PC-9 (cell line): ENCODE data around the gene SAMD10. TPM values are rescaled to one million over a fixed set of nuclear protein-coding genes. Genes with fewer than 3 reads are reported as not detected.
"Not testable (repeated sequence)": the region's sequence is repeated elsewhere in the genome, so short reads cannot be mapped to it uniquely, and the experiment has no call there.

Experiments
- BruUV-seq: library from RNA; stranded (reverse); fragments of 400-500 nt; replicated peaks from 2 replicates; lab custom pipeline; 2021; lab: Mats Ljungman, UMichigan
- CTCF ChIA-PET: fragments of 300-600 bp; sonication (Branson Sonifier 250); formaldehyde crosslinking; loops from one replicate; lab custom pipeline; 2022; ENCODE audit warnings: antibody characterized with exemption; lab: Charles Lee
- POLR2A ChIA-PET: fragments of 300-600 bp; sonication (Branson Sonifier 250); formaldehyde crosslinking; loops from one replicate; lab custom pipeline; 2022; ENCODE audit warnings: antibody characterized with exemption; ENCODE audit not compliant: unreplicated experiment; lab: Charles Lee
- DNase-seq, 2 experiments: peaks; one replicate each; pipeline versions ENCODE4 v3.0.0 to v3.0.0-alpha.2; 2015 to 2022; ENCODE audit warnings: mixed read lengths in 1 of 2
- H2AFZ ChIP-seq: fragments of 200-600 bp; sonication (generic); 2 replicates; pipeline ENCODE4 v1.8.1; 2017; ENCODE audit warnings: antibody characterized with exemption
- H3F3A ChIP-seq: fragments of 200-600 bp; sonication (generic); 2 replicates; pipeline ENCODE4 v1.8.1; 2017; ENCODE audit warnings: antibody characterized with exemption, mild to moderate bottlenecking, low read depth; ENCODE audit not compliant: insufficient read depth
- H3K27ac ChIP-seq: fragments of 200-600 bp; sonication (generic); 2 replicates; pipeline ENCODE4 v1.6.1; 2016; ENCODE audit warnings: mixed run types
- H3K27me3 ChIP-seq: fragments of 200-600 bp; sonication (generic); 2 replicates; pipeline ENCODE4 v1.6.1; 2016; ENCODE audit warnings: low read depth, mixed run types; ENCODE audit not compliant: insufficient read depth
- H3K36me3 ChIP-seq: fragments of 200-600 bp; sonication (generic); 2 replicates; pipeline ENCODE4 v1.6.1; 2016; ENCODE audit warnings: low read depth, mixed run types
- H3K4me1 ChIP-seq: fragments of 200-600 bp; sonication (generic); replicated peaks from 2 replicates; pipeline ENCODE4 v1.6.1; 2016; ENCODE audit warnings: mixed run types; ENCODE audit not compliant: insufficient read depth
- H3K4me2 ChIP-seq: fragments of 200-600 bp; sonication (generic); 2 replicates; pipeline ENCODE4 v1.6.1; 2017; ENCODE audit warnings: mixed run types
- H3K4me3 ChIP-seq: fragments of 200-600 bp; sonication (generic); 2 replicates; pipeline ENCODE4 v1.6.1; 2016; ENCODE audit warnings: mixed run types
- H3K79me2 ChIP-seq: fragments of 200-600 bp; sonication (generic); 2 replicates; pipeline ENCODE4 v1.6.1; 2017; ENCODE audit warnings: low read depth, mixed run types
- H3K9me2 ChIP-seq: fragments of 200-600 bp; sonication (generic); 2 replicates; pipeline ENCODE4 v1.8.1; 2017; ENCODE audit warnings: mild to moderate bottlenecking; ENCODE audit not compliant: insufficient read depth
- H3K9me3 ChIP-seq: fragments of 200-600 bp; sonication (generic); 2 replicates; pipeline ENCODE4 v1.8.1; 2016; ENCODE audit warnings: low read depth; ENCODE audit not compliant: insufficient read depth
- H4K20me1 ChIP-seq: fragments of 200-600 bp; sonication (generic); 2 replicates; pipeline ENCODE4 v1.8.1; 2017; ENCODE audit not compliant: insufficient read depth
- EZH2 ChIP-seq: fragments of 200-600 bp; sonication (generic); IDR thresholded peaks from 2 replicates; pipeline ENCODE4 v1.8.0; 2017; ENCODE audit warnings: antibody characterized with exemption, low read depth
- intact Hi-C: fragments of 100-400 bp; cut with micrococcal nuclease; formaldehyde crosslinking; loops from one replicate; pipeline ENCODE4 v1.10.0; 2022; ENCODE audit not compliant: unreplicated experiment
- total RNA-seq: library from RNA; stranded (reverse); gene quantifications from 2 replicates; pipeline ENCODE4 v1.2.3, GENCODE V29; 2021
- TF ChIP-seq, protein P1 (sequence below): fragments of 200-600 bp; sonication (generic); conservative IDR thresholded peaks from 2 replicates; pipeline ENCODE4 v1.6.1; 2017; ENCODE audit warnings: mixed run types, antibody characterized with exemption, mild to moderate bottlenecking, moderate library complexity

SAMD10 gene
- total RNA-seq, 1 experiment from 2014 or later, result 18.7 TPM

DNA sequence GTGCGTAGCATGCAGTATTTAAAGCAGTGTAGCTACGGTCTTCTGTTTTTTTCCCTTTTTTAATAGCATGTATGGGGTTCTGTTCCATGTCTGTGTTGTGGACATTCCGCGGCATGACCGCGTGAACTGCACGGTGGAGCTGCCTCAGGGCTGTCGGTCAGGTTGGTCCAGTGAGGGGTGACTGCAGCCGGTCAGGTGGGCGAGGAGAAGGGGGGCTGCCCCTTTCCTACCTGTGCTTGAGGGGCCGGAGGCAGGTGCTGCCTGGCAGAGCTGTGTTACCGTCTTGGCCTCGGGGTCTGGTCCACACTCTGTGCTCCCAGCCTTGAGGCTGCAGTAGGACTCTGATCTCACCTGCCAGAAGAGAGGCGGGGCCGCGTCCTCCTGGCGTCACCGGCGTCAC is 47.7 kb downstream of the SAMD10 start:
- peaks cover 11% of the 10 kb centered on the region for H3F3A ChIP-seq
- no peak for TF ChIP-seq EZH2
- TF ChIP-seq, protein P1, sequence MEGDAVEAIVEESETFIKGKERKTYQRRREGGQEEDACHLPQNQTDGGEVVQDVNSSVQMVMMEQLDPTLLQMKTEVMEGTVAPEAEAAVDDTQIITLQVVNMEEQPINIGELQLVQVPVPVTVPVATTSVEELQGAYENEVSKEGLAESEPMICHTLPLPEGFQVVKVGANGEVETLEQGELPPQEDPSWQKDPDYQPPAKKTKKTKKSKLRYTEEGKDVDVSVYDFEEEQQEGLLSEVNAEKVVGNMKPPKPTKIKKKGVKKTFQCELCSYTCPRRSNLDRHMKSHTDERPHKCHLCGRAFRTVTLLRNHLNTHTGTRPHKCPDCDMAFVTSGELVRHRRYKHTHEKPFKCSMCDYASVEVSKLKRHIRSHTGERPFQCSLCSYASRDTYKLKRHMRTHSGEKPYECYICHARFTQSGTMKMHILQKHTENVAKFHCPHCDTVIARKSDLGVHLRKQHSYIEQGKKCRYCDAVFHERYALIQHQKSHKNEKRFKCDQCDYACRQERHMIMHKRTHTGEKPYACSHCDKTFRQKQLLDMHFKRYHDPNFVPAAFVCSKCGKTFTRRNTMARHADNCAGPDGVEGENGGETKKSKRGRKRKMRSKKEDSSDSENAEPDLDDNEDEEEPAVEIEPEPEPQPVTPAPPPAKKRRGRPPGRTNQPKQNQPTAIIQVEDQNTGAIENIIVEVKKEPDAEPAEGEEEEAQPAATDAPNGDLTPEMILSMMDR, result no peak
- no peaks in the 10 kb centered on the region for H3K79me2 ChIP-seq
- H3K9me2 ChIP-seq, result no peaks in the 10 kb centered on the region
- intact Hi-C loops, result no loop called here
- BruUV-seq, result no TSS peak
- peaks cover 21% of the 10 kb centered on the region for H3K36me3 ChIP-seq
- H3K4me3 ChIP-seq, result no peak overlapping the region
- H2AFZ ChIP-seq, result no peak overlapping the region
- no peaks in the 10 kb centered on the region for H3K9me3 ChIP-seq
- ChIA-PET CTCF (no interaction called here), POLR2A (no interaction called here)
- no peaks in the 10 kb centered on the region for H3K4me1 ChIP-seq
- H3K4me2 ChIP-seq, result no peak overlapping the region
- no peak for DNase-seq
- peaks cover 38% of the 10 kb centered on the region; the same call in 1 of the 2 replicates for H4K20me1 ChIP-seq
- no peak overlapping the region for H3K27ac ChIP-seq
- no peaks in the 10 kb centered on the region for H3K27me3 ChIP-seq

DNA sequence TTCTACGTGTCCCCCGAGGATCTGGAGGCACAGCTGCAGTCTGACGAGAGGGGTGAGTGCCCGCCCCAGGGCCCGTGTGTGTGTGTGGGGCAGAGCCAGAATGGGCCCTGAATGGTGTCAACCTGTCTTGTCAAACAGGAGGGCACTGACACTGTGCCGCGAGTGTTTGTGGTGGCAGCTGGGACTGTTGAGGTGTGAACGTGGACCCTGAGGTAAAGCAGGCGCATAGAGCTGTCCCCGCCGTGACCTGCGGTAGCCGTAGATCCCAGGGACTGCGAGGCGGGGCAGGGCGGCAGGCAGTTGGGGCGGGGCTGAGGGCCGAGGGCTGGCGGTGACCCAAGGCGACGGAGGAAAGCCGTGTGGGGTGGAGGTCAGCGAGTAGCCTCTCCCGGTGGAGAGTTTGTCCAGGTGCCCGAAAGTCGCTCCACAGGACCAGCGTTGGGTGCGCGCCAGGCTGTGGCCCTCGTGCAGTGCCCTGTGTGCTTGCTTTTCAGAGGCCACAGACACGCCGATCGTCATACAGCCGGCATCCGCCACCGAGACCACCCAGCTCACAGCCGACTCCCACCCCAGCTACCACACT is 48.4 kb downstream of the SAMD10 start:
- Histone ChIP-seq H3K4me1 (no peaks in the 10 kb centered on the region), H3K9me3 (no peaks in the 10 kb centered on the region), H3K27me3 (no peaks in the 10 kb centered on the region), H3K79me2 (no peaks in the 10 kb centered on the region), H3K4me2 (no peak overlapping the region), H3F3A (peaks cover 4% of the 10 kb centered on the region), H4K20me1 (peaks cover 34% of the 10 kb centered on the region), H3K4me3 (no peak overlapping the region), H3K27ac (no peak overlapping the region), H3K36me3 (peaks cover 25% of the 10 kb centered on the region), H2AFZ (no peak overlapping the region), H3K9me2 (no peaks in the 10 kb centered on the region)
- POLR2A ChIA-PET, result no interaction called here
- BruUV-seq, result no TSS peak
- no peak for DNase-seq
- CTCF ChIA-PET, result no interaction called here
- TF ChIP-seq, protein P1, result no peak
- no peak for TF ChIP-seq EZH2
- intact Hi-C loops, result no loop called here

DNA sequence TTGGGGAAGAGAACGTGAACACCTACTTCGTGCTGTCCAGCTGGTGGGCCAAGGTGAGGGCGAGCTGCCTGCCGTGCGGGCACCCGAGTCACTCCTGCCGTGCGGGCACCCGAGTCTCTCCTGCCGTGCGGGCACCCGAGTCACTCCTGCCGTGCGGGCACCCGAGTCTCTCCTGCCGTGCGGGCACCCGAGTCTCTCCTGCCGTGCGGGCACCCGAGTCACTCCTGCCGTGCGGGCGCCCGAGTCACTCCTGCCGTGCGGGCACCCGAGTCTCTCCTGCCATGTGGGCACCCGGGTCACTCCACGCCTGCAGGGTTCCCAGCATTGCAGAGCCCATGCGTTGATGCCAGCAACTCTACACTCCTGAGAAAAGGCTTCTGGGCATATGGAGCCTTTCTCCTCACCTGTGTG is 50.0 kb downstream of the SAMD10 start:
- H3K79me2 ChIP-seq, BruUV-seq, H3K4me1 ChIP-seq, H3K9me2 ChIP-seq, H3K27me3 ChIP-seq, intact Hi-C loops, H2AFZ ChIP-seq, H3F3A ChIP-seq, H3K27ac ChIP-seq, CTCF ChIA-PET, H3K4me3 ChIP-seq, DNase-seq, H3K4me2 ChIP-seq, H3K9me3 ChIP-seq, POLR2A ChIA-PET: not testable (repeated sequence)
- peaks cover 22% of the 10 kb centered on the region for H4K20me1 ChIP-seq
- peaks cover 27% of the 10 kb centered on the region for H3K36me3 ChIP-seq

DNA sequence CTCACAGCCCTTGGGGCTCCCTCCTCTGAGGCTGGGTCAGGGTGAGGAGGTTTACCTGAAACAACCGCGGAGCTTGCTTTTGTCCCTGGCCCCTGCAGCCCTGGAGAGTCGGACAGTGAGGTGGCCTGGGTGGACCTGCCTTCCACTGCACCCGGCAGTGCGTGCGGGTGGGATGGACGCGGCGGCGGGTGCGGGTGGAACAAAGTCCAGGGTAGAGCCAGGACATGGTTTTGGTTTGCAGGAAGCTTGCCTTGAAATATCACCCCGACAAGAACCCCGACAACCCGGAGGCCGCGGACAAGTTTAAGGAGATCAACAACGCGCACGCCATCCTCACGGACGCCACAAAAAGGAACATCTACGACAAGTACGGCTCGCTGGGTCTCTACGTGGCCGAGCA is 50.4 kb downstream of the SAMD10 start:
- BruUV-seq, result no TSS peak
- Histone ChIP-seq H3K4me1 (no peaks in the 10 kb centered on the region), H3K79me2 (0 out of 2 replicates have a peak, but pooled peaks cover 5% of the 10 kb centered on the region), H3F3A (peaks cover 6% of the 10 kb centered on the region), H3K36me3 (peaks cover 27% of the 10 kb centered on the region), H3K27me3 (no peaks in the 10 kb centered on the region), H3K4me3 (no peak overlapping the region), H3K9me2 (no peaks in the 10 kb centered on the region), H2AFZ (no peak overlapping the region), H3K9me3 (no peaks in the 10 kb centered on the region), H3K27ac (no peak overlapping the region), H3K4me2 (no peak overlapping the region), H4K20me1 (peaks cover 21% of the 10 kb centered on the region)
- TF ChIP-seq EZH2, result no peak
- TF ChIP-seq, protein P1, result no peak
- ChIA-PET CTCF (no interaction called here), POLR2A (no interaction called here)
- no peak for DNase-seq
- intact Hi-C loops, result no loop called here
